Adipocyte (in vitro differentiated cells): Measurements from ENCODE around the gene PKD1.
"Not testable (repeated sequence)": the region's sequence is repeated elsewhere in the genome, so short reads cannot be mapped to it uniquely, and the experiment has no call there.

ENCODE experiments used
- DNase-seq: peaks from one replicate; pipeline ENCODE4 v3.0.0-alpha.2; 2015; ENCODE audit warnings: low read depth
- H3K27me3 ChIP-seq: replicated peaks from 2 replicates; pipeline ENCODE4 v1.7.0; 2013; ENCODE audit warnings: mild to moderate bottlenecking, low read length, moderate library complexity; ENCODE audit not compliant: control insufficient read depth, insufficient read depth
- H3K36me3 ChIP-seq: 2 replicates; pipeline ENCODE4 v1.7.0; 2013; ENCODE audit warnings: low read length, mild to moderate bottlenecking, moderate library complexity; ENCODE audit not compliant: control insufficient read depth, insufficient read depth, severe bottlenecking
- H3K4me1 ChIP-seq: 2 replicates; pipeline ENCODE4 v1.7.0; 2013; ENCODE audit warnings: mild to moderate bottlenecking, low read length, moderate library complexity; ENCODE audit not compliant: control insufficient read depth, insufficient read depth
- H3K4me3 ChIP-seq: 2 replicates; pipeline ENCODE4 v1.7.0; 2013; ENCODE audit warnings: mild to moderate bottlenecking, low read length, moderate library complexity
- H3K9ac ChIP-seq: 2 replicates; pipeline ENCODE4 v1.7.0; 2013; ENCODE audit warnings: mild to moderate bottlenecking, low read length, moderate library complexity
- H3K9me3 ChIP-seq: 2 replicates; pipeline ENCODE4 v1.7.0; 2013; ENCODE audit warnings: mild to moderate bottlenecking, low read length, moderate library complexity; ENCODE audit not compliant: control insufficient read depth

PKD1 gene

DNA sequence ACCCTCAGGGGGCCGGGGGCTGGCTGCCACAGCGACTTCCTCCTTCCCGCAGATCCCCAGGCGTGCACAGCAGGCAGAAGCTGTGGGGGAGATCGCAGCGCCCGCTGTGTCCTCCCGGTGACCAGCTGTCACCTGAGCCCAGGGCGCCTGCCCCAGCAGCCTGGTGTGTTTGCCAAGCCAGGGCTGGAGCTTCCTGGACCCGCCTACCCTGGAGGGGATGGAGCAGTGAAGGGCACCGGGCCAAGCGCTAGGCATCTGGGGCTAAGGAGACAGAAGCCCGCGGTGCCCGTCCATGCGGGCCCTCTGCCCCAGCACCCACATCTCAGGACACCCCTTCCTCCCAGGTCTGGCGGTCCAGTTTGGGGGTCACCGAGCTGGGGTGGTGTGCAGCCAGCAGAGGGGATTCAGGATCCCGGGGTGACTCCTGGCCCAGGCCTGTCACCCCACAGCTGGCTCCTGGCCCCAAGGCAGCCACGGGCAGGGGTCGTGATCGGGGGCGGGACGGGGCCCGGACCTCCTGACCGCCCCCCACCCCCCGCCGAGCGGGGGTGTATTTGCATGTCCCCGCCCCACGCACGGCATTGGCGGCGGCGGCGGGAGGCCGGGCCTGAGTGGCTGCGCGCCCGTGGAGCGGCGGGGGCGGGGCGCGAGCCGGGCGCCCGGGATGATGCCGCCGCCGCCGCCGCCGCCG is 12.4 kb upstream of the PKD1 start, which contains the start of gene RAB26:
Gene RAB26 (plus strand): TSS at position 645 of the 691 bp plus-strand sequence. CDS start 159 bp downstream, outside the sequence.
- Histone ChIP-seq H3K4me1 (peaks cover 30% of the 10 kb centered on the region), H3K9me3 (no peaks in the 10 kb centered on the region), H3K9ac (peak within 1 kb of the TSS; percentile 46), H3K27me3 (no peaks in the 10 kb centered on the region), H3K4me3 (peak within 1 kb of the TSS; percentile 66), H3K36me3 (peaks cover 10% of the 10 kb centered on the region)
- DNase-seq, result peak; percentile 66

DNA sequence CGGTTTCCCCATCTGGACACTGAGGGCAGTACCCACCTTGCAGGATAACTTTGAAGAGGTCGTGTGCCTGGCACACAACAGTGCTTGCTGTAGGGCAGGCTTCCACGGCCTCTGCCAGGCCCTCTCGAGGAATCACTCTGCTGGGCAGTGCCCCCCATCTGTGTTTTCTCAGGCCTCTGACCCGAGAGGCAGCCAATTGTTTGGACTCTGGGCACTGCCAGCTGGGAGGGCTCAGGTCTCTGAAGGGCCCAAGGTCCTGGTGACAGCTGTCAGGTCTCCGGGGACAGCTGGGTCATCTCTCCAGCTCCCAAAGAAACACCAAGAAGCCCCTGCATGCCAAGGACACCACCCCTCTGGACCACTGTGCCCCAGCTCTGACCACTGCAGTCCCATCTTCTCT is 11.7 kb upstream of the PKD1 start:
- Histone ChIP-seq H3K36me3 (peaks cover 10% of the 10 kb centered on the region), H3K9ac (no peak overlapping the region), H3K4me1 (peaks cover 23% of the 10 kb centered on the region), H3K9me3 (no peaks in the 10 kb centered on the region), H3K4me3 (no peak overlapping the region), H3K27me3 (no peaks in the 10 kb centered on the region)
- no peak for DNase-seq

DNA sequence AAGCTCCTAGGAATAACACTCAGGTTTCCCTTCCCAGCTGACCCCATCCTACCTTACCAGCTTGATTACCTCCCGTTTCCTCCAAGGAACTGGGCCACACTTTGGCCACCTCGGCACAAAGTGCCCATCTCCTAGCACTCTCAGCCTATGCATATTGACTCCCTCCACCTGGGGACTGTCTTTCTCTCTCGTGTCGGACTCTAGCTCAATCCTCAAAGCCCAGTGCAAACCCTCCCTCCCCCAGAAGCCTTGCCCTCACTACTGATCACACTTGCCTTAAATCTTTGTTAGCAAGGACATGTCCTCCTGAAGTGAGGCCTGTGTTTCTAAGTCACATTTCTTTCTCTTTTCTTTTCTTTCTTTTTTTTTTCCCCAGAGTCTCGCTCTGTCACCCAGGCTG is 10.1 kb upstream of the PKD1 start:
- Histone ChIP-seq H3K9me3 (no peaks in the 10 kb centered on the region), H3K9ac (no peak overlapping the region), H3K27me3 (no peaks in the 10 kb centered on the region), H3K4me3 (no peak overlapping the region), H3K36me3 (no peaks in the 10 kb centered on the region), H3K4me1 (peaks cover 7% of the 10 kb centered on the region)
- no peak for DNase-seq

DNA sequence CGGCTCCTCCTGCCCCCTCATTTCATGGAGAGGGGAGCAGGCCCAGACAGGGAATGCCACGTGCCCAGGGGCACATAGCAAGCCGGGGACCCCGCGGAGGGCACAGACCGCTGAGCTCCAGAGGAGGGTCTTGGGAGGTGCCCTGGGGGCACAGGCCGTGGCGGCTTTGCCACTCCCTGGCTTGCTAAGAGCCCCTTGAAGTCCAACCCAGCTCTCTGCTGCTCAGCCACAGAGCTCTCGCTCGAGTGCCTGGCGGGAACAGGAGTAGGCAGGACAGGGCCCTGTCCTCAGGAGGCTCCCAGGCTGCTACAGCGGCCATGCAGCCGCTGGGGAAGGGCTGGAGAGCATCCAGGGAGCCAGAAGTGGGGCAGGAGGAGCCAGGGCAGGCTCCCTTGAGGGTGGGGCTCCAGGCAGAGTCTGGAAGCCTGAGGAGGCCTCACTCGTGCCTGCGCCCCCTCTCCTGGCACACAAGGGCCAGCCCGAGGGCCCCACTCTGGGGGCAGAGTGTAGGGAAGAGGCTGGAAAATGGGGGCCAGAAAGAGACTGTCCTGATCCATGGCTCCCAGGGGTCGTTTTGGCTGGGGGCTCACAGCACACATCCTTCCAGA is 8.3 kb upstream of the PKD1 start:
- H3K4me3 ChIP-seq, result no peak overlapping the region
- H3K9me3 ChIP-seq, result no peaks in the 10 kb centered on the region
- no peaks in the 10 kb centered on the region for H3K4me1 ChIP-seq
- DNase-seq, result no peak
- no peaks in the 10 kb centered on the region for H3K36me3 ChIP-seq
- H3K27me3 ChIP-seq, result no peaks in the 10 kb centered on the region
- H3K9ac ChIP-seq, result no peak overlapping the region

DNA sequence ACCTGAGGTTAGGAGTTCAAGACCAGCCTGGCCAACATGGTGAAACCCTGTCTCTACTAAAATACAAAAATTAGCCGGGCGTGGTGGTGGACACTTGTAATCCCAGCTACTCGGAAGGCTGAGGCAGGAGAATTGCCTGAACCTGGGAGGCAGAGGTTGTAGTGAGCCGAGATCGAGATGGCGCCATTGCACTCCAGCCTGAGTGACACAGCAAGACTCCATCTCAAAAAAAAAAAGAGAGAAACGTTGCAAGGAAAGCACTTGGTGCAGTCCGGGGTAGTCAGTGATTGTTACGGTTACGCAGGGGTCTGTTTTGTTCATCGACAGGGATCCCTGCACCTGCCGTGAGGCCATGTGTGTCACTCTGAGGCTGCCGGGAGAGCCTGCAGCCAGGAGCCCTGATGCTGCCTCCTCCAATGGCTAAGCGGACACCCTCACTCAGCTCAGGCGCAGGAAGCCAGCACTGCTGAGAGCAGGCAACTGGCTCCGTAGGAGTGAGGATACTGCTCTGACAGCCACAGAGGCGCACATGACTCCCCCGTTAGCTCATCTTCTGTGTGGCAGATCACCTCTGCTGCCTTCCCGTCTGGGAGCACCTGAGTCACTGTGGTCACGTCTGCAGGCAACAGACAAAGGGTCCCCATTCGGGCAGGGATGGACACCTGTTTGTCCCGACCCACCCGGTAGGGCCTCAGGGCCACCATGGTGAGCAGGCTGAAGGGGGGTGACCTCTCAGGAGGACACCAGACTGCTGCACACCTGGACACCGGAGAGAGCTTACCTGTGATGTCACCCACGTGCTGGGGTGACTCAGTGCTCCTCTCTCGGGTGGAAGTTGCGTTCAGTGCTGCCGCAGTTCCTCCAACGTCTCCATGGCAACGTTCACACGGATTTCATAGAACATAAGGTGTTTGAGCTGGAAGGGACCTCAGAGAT is 7.5 kb upstream of the PKD1 start:
- H3K27me3 ChIP-seq, result no peaks in the 10 kb centered on the region
- H3K9me3 ChIP-seq, result no peaks in the 10 kb centered on the region
- no peaks in the 10 kb centered on the region for H3K4me1 ChIP-seq
- no peaks in the 10 kb centered on the region for H3K36me3 ChIP-seq
- no peak overlapping the region for H3K9ac ChIP-seq
- no peak overlapping the region for H3K4me3 ChIP-seq
- no peak for DNase-seq

DNA sequence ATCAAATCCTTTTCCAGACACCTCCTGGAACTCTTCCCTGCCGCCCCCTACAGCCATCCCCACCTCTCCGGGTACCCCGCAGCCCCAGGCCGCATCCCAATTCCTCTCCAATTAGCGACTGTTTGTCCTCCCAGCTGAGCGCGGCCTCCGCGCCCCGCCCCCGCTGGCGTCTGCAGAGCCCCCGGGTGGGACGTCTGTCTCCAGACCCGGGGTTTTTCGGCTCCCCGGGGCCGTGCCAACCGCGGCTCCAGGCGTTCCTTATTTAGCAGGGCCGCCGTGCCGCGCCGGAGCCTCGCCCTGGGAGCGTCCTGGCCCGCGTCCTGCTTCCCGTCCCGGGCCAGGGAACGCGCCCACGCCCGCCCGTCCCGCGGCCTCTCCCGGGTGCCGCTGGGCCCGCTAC is 627 bp downstream of the PKD1 start:
- H3K4me1 ChIP-seq, H3K9me3 ChIP-seq, H3K36me3 ChIP-seq, H3K27me3 ChIP-seq: not testable (repeated sequence)
- Histone ChIP-seq H3K9ac (peak overlapping the region; percentile 69), H3K4me3 (peak overlapping the region; percentile 72)
- peak; percentile 37 for DNase-seq

DNA sequence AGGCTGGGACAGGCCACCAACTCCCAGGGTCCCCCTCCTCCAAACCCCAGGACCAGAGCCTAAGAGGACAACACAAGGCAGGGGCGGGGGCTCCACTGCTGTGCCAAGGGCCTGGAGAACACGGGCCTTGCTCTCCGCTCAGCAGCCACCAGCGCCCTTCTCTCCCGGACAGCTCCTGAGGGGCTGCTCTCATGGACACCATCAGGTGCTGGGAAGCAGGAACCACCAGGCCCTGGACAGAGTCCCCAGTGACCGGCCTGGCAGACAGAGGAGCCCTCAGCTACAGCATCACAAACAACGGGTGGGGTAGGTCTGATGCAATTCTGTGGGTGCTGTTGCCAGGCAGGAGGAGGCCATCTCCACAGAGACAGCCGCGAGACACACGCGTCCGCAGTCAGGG is 1.9 kb downstream of the PKD1 start:
- H3K36me3 ChIP-seq, DNase-seq, H3K27me3 ChIP-seq, H3K4me1 ChIP-seq, H3K9me3 ChIP-seq: not testable (repeated sequence)
- H3K9ac ChIP-seq, result peak overlapping the region; percentile 42
- peak overlapping the region; percentile 63 for H3K4me3 ChIP-seq

DNA sequence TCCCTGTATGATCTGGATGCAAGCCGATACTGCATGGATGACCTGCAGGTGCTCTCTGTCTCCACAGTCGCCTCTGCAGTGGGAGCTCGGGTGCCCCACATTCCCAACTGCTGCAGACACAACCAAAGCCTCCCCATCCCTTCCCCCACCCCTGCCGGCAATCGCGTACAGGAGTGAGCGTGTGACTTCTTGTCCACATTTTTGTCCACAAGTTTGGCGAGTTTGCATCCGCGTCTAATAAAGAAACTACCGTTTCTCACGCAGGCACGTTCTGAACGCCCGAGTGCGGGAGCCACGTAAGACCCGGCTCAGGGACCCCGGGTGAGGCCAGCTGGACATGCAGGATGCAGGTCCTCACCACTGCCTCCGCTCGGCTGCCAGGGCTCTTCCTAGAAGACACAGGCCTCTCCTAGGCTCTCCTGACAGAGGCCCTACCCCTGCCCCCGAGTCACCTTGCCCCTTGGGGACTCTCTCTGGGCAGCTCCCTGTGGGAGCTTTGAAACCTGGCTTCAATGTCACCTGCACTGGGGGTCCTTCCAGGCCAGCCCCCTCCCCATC is 5.7 kb downstream of the PKD1 start:
- H3K4me1 ChIP-seq, result peaks cover 32% of the 10 kb centered on the region
- H3K9ac ChIP-seq, DNase-seq, H3K4me3 ChIP-seq, H3K36me3 ChIP-seq, H3K27me3 ChIP-seq, H3K9me3 ChIP-seq: not testable (repeated sequence)

DNA sequence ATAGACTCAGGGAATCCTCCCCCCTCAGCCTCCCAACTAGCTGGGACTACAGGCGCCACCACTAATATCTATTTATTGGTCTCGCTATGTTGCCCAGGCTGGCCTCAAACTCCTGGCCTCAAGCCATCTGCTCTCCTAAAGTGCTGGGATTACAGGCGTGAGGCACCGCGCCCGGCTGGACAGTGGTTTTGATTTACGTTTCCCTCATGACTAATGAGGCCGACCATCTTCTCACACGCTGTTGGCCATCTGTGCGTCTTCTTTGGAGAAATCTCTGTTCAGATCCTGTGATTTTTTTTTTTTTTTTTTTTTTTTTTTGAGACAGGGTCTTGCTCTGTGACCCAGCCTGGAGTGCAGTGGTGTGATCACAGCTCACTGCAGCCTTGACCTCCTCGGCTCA is 6.4 kb downstream of the PKD1 start:
- peak; percentile 52 for DNase-seq
- not testable (repeated sequence) for H3K36me3 ChIP-seq, H3K27me3 ChIP-seq, H3K9ac ChIP-seq, H3K4me3 ChIP-seq, H3K9me3 ChIP-seq
- peaks cover 38% of the 10 kb centered on the region for H3K4me1 ChIP-seq

DNA sequence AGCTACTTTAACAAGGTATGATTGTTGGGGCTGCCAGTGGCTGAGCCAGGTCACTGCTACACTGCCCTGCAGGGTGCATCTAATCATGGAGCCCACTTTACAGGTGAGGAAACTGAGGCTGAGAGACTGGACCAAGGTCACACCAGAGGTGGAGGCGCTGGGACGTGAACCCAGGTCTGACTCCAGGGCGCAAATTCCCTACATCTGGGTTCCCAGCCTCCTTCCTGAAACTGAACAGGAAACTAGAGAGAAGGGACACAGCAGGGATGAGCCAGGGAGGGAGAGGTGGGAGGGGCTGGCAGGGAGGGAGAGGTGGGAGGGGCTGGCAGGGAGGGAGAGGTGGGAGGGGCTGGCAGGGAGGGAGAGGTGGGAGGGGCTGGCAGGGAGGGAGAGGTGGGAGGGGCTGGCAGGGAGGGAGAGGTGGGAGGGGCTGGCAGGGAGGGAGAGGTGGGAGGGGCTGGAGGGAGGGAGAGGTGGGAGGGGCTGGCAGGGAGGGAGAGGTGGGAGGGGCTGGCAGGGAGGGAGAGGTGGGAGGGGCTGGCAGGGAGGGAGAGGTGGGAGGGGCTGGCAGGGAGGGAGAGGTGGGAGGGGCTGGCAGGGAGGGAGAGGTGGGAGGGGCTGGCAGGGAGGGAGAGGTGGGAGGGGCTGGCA is 7.9 kb downstream of the PKD1 start:
- H3K4me1 ChIP-seq, result peaks cover 38% of the 10 kb centered on the region
- not testable (repeated sequence) for H3K9me3 ChIP-seq, H3K36me3 ChIP-seq, H3K4me3 ChIP-seq, H3K27me3 ChIP-seq
- peak; percentile 36 for DNase-seq
- peak overlapping the region; percentile 55 for H3K9ac ChIP-seq
